ENCODE data around the gene MICU1.

Gene MICU1

DNA sequence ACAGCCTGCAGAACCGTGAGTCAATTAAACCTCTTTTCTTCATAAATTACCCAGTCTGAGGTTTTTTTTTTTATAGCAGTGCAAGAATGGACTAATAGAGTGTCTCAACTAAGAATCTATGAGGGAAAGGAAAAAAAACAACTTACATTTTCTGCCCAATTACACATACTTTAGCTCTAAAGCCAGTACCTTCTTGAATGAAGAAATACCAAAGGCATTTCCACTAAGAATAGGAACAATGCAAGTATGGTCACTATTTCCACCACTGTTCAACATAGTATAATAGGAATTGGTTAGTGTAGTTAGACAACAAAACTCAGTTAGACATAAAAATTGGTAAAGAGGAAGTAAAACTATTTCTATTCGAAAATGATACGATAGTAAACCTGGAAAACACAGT is 37.6 kb downstream of the MICU1 start:
- H3K4me1 ChIP-seq (ENCODE audit: control insufficient read depth, insufficient read depth, low read length) = no peaks in the 10 kb centered on the region
- H3K36me3 ChIP-seq (ENCODE audit: control insufficient read depth, insufficient read depth, low read length) = no peaks in the 10 kb centered on the region
- no peak overlapping the region for H3K4me3 ChIP-seq (ENCODE audit: low read length)
- H3K27me3 ChIP-seq (ENCODE audit: control insufficient read depth, insufficient read depth, low read length) = no peaks in the 10 kb centered on the region
- no peaks in the 10 kb centered on the region for H3K9me3 ChIP-seq (ENCODE audit: control insufficient read depth, low read length)
- no peak overlapping the region for H3K9ac ChIP-seq (ENCODE audit: low read length)

DNA sequence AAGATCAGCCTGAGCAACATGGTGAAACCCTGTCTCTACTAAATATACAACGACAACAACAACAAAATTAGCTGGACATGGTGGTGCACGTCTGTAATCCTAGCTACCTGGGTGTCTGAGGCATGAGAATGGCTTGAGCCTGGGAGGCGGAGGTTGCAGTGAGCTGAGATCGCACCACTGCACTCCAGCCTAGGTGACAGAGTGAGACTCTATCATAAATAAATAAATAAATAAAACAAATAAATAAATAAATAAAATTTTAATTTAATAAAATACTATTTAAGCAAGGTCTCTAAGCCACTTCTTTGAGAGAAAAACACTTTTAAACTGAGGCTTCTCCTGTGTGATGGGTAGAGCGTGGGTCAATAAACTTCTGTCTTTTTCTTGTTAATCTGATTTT is 38.3 kb downstream of the MICU1 start:
- H3K36me3 ChIP-seq (ENCODE audit: control insufficient read depth, insufficient read depth, low read length) = no peaks in the 10 kb centered on the region
- no peaks in the 10 kb centered on the region for H3K27me3 ChIP-seq (ENCODE audit: control insufficient read depth, insufficient read depth, low read length)
- no peak overlapping the region for H3K9ac ChIP-seq (ENCODE audit: low read length)
- no peaks in the 10 kb centered on the region for H3K9me3 ChIP-seq (ENCODE audit: control insufficient read depth, low read length)
- H3K4me1 ChIP-seq (ENCODE audit: control insufficient read depth, insufficient read depth, low read length) = no peaks in the 10 kb centered on the region
- no peak overlapping the region for H3K4me3 ChIP-seq (ENCODE audit: low read length)

DNA sequence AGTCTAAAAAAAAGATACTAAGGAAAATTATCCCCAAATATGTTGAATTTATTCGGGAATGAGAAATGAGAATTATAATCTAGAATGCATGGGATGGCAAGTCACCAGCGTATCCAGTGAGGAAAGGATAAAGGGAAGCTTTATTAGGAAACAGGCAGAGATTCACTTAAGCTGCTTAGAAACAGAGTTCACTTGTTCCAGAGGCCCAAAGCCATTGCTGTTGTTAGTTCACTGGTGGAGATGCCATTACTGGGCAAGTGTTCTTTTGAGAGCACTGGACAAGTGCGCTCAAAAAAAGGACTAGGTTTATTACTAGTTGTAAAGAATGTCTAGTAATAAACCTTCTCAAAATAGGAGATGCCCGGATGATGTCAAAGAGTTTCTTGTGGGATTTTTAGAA is 51.2 kb downstream of the MICU1 start:
- Histone ChIP-seq H3K4me3 (ENCODE audit: low read length) (no peak overlapping the region), H3K9ac (ENCODE audit: low read length) (no peak overlapping the region), H3K4me1 (ENCODE audit: control insufficient read depth, insufficient read depth, low read length) (no peaks in the 10 kb centered on the region), H3K36me3 (ENCODE audit: control insufficient read depth, insufficient read depth, low read length) (no peaks in the 10 kb centered on the region), H3K9me3 (ENCODE audit: control insufficient read depth, low read length) (no peaks in the 10 kb centered on the region), H3K27me3 (ENCODE audit: control insufficient read depth, insufficient read depth, low read length) (no peaks in the 10 kb centered on the region)

DNA sequence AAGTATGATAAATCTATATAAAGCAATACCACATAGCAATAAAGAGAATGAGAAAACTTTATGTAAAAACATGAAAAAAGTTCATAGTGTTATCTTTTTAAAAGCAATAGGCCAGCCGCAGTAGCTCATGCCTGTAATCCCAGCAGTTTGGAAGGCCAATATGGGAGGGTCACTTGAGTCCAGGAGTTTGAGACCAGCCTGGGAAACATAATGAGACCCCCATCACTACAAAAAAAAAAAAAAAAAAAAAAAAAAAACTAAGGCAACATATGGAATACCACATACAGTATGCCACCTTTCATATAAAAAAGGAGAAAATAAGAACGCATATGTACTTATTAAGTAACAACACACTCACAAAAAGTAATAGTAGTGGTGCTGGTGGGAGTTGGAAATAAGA is 52.8 kb downstream of the MICU1 start:
- H3K9ac ChIP-seq (ENCODE audit: low read length) = no peak overlapping the region
- H3K9me3 ChIP-seq (ENCODE audit: control insufficient read depth, low read length) = no peaks in the 10 kb centered on the region
- no peaks in the 10 kb centered on the region for H3K4me1 ChIP-seq (ENCODE audit: control insufficient read depth, insufficient read depth, low read length)
- no peaks in the 10 kb centered on the region for H3K36me3 ChIP-seq (ENCODE audit: control insufficient read depth, insufficient read depth, low read length)
- no peak overlapping the region for H3K4me3 ChIP-seq (ENCODE audit: low read length)
- H3K27me3 ChIP-seq (ENCODE audit: control insufficient read depth, insufficient read depth, low read length) = no peaks in the 10 kb centered on the region

DNA sequence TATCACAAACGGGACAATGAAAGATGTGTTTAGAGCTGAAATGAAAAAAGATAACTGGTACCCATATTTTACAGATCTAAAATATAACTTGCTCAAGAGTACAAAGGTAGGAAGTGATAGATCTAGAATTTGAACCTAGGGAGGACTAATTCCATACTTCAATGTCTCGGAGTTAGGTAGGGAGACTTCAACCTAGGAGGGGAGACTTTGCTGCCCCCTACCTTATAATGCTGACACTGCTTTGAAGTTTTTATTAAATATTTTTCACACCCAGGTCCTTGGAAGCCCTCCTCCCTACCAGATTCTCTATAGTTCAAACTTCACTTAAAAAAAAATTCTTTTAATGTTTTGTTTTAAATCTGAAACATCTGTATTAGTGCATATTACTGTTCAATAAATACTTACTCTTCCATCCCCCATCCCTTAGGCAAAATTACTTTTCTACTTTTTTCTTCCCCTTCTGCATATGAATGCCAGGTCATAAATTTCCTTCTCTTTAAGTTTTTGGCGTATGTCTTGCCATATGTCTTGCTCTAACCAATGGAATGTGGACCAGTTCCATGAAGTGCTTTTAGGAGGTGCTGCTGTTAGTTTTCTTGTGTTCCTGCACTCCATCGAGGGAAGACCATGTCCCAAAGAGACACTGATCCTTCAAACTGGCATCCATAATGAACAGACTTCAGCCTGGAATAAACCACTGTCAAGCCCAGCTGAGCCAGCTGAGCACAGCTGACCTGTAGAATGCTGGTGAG is 57.8 kb downstream of the MICU1 start:
- H3K4me3 ChIP-seq (ENCODE audit: low read length) = no peak overlapping the region

DNA sequence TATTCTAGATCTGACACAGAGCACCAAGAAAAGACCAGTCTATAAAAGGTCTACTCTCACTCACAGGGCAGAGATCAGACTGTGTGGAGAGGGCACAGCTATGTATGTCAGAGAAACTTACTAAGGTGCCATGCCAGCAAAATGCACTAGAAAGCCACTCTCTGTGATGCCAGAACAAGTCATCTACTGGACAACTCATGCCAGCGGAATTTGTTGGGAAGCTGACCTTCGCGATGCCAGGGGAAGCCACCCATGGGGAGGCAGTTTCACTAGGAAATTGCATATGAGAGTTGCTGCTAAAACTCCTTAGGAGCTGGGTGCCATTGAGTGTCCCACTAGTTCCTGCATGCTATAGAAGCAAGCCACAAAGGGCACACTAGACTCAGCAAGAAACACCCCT is 58.5 kb downstream of the MICU1 start:
- Histone ChIP-seq H3K4me3 (ENCODE audit: low read length) (no peak overlapping the region), H3K36me3 (ENCODE audit: control insufficient read depth, insufficient read depth, low read length) (no peaks in the 10 kb centered on the region), H3K9ac (ENCODE audit: low read length) (no peak overlapping the region), H3K4me1 (ENCODE audit: control insufficient read depth, insufficient read depth, low read length) (no peaks in the 10 kb centered on the region), H3K9me3 (ENCODE audit: control insufficient read depth, low read length) (no peaks in the 10 kb centered on the region), H3K27me3 (ENCODE audit: control insufficient read depth, insufficient read depth, low read length) (no peaks in the 10 kb centered on the region)

More for the DNA sequence above, 57.8 kb downstream of the MICU1 start:
- no peaks in the 10 kb centered on the region for H3K27me3 ChIP-seq (ENCODE audit: control insufficient read depth, insufficient read depth, low read length)
- no peaks in the 10 kb centered on the region for H3K9me3 ChIP-seq (ENCODE audit: control insufficient read depth, low read length)
- no peaks in the 10 kb centered on the region for H3K4me1 ChIP-seq (ENCODE audit: control insufficient read depth, insufficient read depth, low read length)
- H3K9ac ChIP-seq (ENCODE audit: low read length) = no peak overlapping the region
- no peaks in the 10 kb centered on the region for H3K36me3 ChIP-seq (ENCODE audit: control insufficient read depth, insufficient read depth, low read length)

DNA sequence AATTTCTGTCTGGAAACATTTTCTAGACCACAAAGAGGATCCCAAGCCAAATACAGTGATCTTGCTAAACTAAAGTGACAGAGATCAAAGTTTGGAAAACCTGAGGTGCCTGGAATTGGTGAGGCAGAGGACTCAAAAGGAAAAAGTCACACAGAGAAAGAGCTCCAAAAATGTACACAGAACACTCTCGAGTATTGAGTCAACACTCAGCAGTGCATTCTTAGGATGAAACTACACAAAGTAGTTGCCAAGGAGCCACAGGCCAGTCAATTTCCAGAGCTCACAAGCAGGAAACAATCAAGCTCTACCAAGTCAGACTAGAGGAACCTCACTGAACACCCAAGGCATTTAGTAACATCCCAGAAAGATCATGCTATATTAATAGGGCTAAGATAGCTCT is 61.3 kb downstream of the MICU1 start:
- Histone ChIP-seq H3K9me3 (ENCODE audit: control insufficient read depth, low read length) (no peaks in the 10 kb centered on the region), H3K4me3 (ENCODE audit: low read length) (no peak overlapping the region), H3K4me1 (ENCODE audit: control insufficient read depth, insufficient read depth, low read length) (no peaks in the 10 kb centered on the region), H3K9ac (ENCODE audit: low read length) (no peak overlapping the region), H3K27me3 (ENCODE audit: control insufficient read depth, insufficient read depth, low read length) (no peaks in the 10 kb centered on the region), H3K36me3 (ENCODE audit: control insufficient read depth, insufficient read depth, low read length) (no peaks in the 10 kb centered on the region)

DNA sequence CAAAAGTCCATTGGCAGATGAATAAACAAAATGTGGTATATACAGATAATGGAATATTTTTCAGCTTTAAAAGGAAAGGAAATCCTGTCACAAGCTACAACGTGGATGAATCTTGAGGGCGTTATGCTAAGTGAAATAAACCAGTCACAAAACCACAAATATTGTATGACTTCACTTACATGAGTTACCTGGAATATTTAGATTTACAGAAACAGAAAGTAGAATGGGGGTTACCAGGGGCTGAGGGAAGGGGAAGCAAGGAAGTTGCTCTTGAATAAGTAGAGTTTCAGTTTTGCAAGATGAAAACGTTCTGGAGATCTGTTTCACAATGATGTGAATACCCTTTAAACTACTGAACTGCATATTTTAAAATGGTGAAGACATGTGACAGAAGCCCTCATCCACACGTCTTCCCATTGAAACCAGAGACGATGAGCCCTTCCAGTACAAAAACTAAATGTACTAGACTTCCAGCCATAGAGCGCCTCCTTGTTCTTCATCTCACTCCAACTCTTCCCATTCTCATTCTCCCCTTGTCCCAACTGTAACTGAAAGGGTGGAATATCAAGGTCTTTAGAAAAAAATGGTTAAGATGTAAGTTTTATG is 62.4 kb downstream of the MICU1 start:
- Histone ChIP-seq H3K27me3 (ENCODE audit: control insufficient read depth, insufficient read depth, low read length) (no peaks in the 10 kb centered on the region), H3K36me3 (ENCODE audit: control insufficient read depth, insufficient read depth, low read length) (no peaks in the 10 kb centered on the region), H3K9me3 (ENCODE audit: control insufficient read depth, low read length) (no peaks in the 10 kb centered on the region), H3K4me3 (ENCODE audit: low read length) (no peak overlapping the region), H3K4me1 (ENCODE audit: control insufficient read depth, insufficient read depth, low read length) (no peaks in the 10 kb centered on the region), H3K9ac (ENCODE audit: low read length) (no peak overlapping the region)

DNA sequence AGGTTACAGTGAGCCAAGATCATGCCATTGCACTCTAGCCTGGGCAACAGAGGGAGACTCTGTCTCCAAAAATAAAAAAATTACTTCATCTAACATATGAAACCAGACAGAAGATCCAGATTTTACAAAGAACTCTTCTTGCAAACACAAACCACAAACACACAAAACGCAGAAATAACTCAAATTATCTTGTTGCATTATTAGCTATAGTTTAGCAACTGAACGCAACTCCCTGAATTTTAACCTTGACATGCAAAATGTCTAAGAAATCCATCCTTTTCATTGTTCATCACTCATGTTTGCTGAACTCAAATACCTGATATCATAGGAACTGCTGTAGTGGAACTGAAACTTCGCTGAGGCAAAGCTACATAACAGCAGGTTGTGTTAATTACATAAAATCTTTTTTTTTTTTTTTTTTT is 64.1 kb downstream of the MICU1 start:
- Histone ChIP-seq H3K27me3 (ENCODE audit: control insufficient read depth, insufficient read depth, low read length) (no peaks in the 10 kb centered on the region), H3K9me3 (ENCODE audit: control insufficient read depth, low read length) (no peaks in the 10 kb centered on the region), H3K4me1 (ENCODE audit: control insufficient read depth, insufficient read depth, low read length) (no peaks in the 10 kb centered on the region), H3K36me3 (ENCODE audit: control insufficient read depth, insufficient read depth, low read length) (no peaks in the 10 kb centered on the region), H3K9ac (ENCODE audit: low read length) (no peak overlapping the region), H3K4me3 (ENCODE audit: low read length) (no peak overlapping the region)

DNA sequence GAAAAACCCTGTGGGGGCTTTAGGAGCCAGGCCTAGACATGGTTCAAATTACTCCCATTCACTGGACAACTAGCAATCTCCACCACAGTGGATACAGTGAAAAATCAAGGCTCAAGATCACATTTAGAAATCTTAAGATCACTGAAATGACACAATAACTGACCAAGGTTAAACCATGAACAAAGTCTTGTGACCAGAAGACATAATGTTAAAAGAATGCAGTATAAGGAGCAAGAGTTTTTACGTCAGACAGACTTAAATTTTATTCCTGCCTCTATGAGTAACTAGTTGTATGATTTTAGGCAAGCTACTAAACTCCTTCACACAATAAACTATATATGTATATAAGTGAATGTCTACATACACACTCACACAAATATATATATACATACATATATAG is 68.5 kb downstream of the MICU1 start:
- Histone ChIP-seq H3K9ac (ENCODE audit: low read length) (no peak overlapping the region), H3K27me3 (ENCODE audit: control insufficient read depth, insufficient read depth, low read length) (no peaks in the 10 kb centered on the region), H3K9me3 (ENCODE audit: control insufficient read depth, low read length) (no peaks in the 10 kb centered on the region), H3K4me3 (ENCODE audit: low read length) (no peak overlapping the region), H3K4me1 (ENCODE audit: control insufficient read depth, insufficient read depth, low read length) (no peaks in the 10 kb centered on the region), H3K36me3 (ENCODE audit: control insufficient read depth, insufficient read depth, low read length) (no peaks in the 10 kb centered on the region)

DNA sequence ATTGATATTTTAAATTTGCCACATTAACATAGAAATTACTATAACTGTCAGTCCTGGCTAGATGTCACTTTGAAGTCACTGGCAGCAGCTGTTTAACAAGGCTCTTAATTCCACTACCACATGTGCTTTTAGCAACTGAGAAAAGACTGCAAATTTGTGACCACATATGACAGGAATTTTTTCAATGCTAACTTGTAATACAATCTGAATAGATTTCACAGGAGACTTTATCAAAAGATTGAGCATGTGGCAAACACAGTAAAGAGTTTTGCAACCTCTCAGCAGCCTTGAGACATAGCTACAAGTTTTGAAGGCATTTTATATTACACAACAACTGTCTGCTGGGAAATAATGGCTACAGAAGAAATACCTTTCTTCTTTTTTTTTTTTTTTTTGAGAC is 73.0 kb downstream of the MICU1 start:
- Histone ChIP-seq H3K36me3 (ENCODE audit: control insufficient read depth, insufficient read depth, low read length) (no peaks in the 10 kb centered on the region), H3K4me3 (ENCODE audit: low read length) (no peak overlapping the region), H3K4me1 (ENCODE audit: control insufficient read depth, insufficient read depth, low read length) (no peaks in the 10 kb centered on the region), H3K27me3 (ENCODE audit: control insufficient read depth, insufficient read depth, low read length) (no peaks in the 10 kb centered on the region), H3K9me3 (ENCODE audit: control insufficient read depth, low read length) (no peaks in the 10 kb centered on the region), H3K9ac (ENCODE audit: low read length) (no peak overlapping the region)

DNA sequence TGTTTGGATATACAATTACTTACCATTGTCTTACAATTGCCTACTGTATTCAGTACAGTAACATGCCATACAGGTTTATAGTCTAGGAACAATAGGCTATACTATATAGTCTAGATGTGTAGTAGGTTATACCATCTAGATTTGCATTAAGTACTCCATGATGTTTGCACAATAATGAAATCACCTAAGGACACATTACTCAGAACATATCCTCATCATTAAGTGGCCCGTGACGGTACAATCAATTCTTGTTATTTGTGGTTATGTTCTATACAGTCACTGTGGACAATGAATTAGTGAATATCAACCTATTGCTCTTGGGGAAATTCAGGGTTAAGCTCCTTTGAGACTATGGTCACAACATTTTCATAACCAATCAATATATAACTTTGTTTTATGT is 75.6 kb downstream of the MICU1 start:
- no peak overlapping the region for H3K4me3 ChIP-seq (ENCODE audit: low read length)
- H3K4me1 ChIP-seq (ENCODE audit: control insufficient read depth, insufficient read depth, low read length) = no peaks in the 10 kb centered on the region
- H3K9me3 ChIP-seq (ENCODE audit: control insufficient read depth, low read length) = no peaks in the 10 kb centered on the region
- no peaks in the 10 kb centered on the region for H3K27me3 ChIP-seq (ENCODE audit: control insufficient read depth, insufficient read depth, low read length)
- H3K36me3 ChIP-seq (ENCODE audit: control insufficient read depth, insufficient read depth, low read length) = no peaks in the 10 kb centered on the region
- no peak overlapping the region for H3K9ac ChIP-seq (ENCODE audit: low read length)
